HEK293T (cell line): ENCODE measurements around the gene PCSK2.

Source experiments
- CTCF ChIA-PET: fragments of 350-600 bp; formaldehyde crosslinking; extraction: SDS; loops from one replicate; lab custom pipeline; 2021; ENCODE audit warnings: antibody characterized with exemption, inconsistent platforms; lab: Yijun Ruan, JAX
- POLR2A ChIA-PET: fragments of 350-600 bp; formaldehyde crosslinking; extraction: SDS; loops from one replicate; lab custom pipeline; 2020; ENCODE audit warnings: antibody characterized with exemption, inconsistent platforms; lab: Yijun Ruan, JAX
- DNase-seq: peaks from one replicate; pipeline ENCODE4 v3.0.0; 2012; ENCODE audit warnings: mixed read lengths; ENCODE audit errors: extremely low spot score
- ARNT ChIP-seq: fragments of 450-650 bp; IDR thresholded peaks from 2 replicates; pipeline ENCODE4 v1.6.1; 2017; ENCODE audit warnings: mild to moderate bottlenecking
- BHLHE40 ChIP-seq: fragments of 450-650 bp; IDR thresholded peaks from 2 replicates; pipeline ENCODE4 v1.6.1; 2016; ENCODE audit warnings: mild to moderate bottlenecking, moderate library complexity, borderline replicate concordance
- CTBP1 ChIP-seq: fragments of 450-650 bp; IDR thresholded peaks from 2 replicates; pipeline ENCODE4 v1.6.1; 2016; ENCODE audit warnings: borderline replicate concordance
- ELF4 ChIP-seq: fragments of 450-650 bp; IDR thresholded peaks from 2 replicates; pipeline ENCODE4 v1.6.1; 2017; ENCODE audit warnings: antibody characterized with exemption
- FOXA1 ChIP-seq: fragments of 450-650 bp; IDR thresholded peaks from 2 replicates; pipeline ENCODE4 v1.6.1; 2016; ENCODE audit warnings: mild to moderate bottlenecking
- FOXK2 ChIP-seq: fragments of 450-650 bp; IDR thresholded peaks from 2 replicates; pipeline ENCODE4 v1.6.1; 2016; ENCODE audit warnings: mild to moderate bottlenecking
- FOXM1 ChIP-seq: fragments of 450-650 bp; IDR thresholded peaks from 2 replicates; pipeline ENCODE4 v1.6.1; 2017; ENCODE audit warnings: mild to moderate bottlenecking, borderline replicate concordance
- HDGF ChIP-seq: fragments of 450-650 bp; IDR thresholded peaks from 2 replicates; pipeline ENCODE4 v1.6.1; 2017; ENCODE audit warnings: antibody characterized with exemption, borderline replicate concordance
- L3MBTL2 ChIP-seq: fragments of 450-650 bp; conservative IDR thresholded peaks from 2 replicates; pipeline ENCODE4 v1.6.1; 2016; ENCODE audit warnings: mild to moderate bottlenecking
- LEF1 ChIP-seq: fragments of 450-650 bp; IDR thresholded peaks from 2 replicates; pipeline ENCODE4 v1.6.1; 2017; ENCODE audit warnings: mild to moderate bottlenecking, borderline replicate concordance
- NFRKB ChIP-seq: fragments of 450-650 bp; IDR thresholded peaks from 2 replicates; pipeline ENCODE4 v1.6.1; 2016; ENCODE audit warnings: mild to moderate bottlenecking, moderate library complexity
- PKNOX1 ChIP-seq: fragments of 450-650 bp; IDR thresholded peaks from 2 replicates; pipeline ENCODE4 v1.6.1; 2016
- SP1 ChIP-seq: fragments of 450-650 bp; IDR thresholded peaks from 2 replicates; pipeline ENCODE4 v1.6.1; 2017
- SUZ12 ChIP-seq: fragments of 450-650 bp; IDR thresholded peaks from 2 replicates; pipeline ENCODE4 v1.6.1; 2016; ENCODE audit warnings: mild to moderate bottlenecking
- TARDBP ChIP-seq: fragments of 450-650 bp; IDR thresholded peaks from 2 replicates; pipeline ENCODE4 v1.6.1; 2016
- ZNF384 ChIP-seq: fragments of 450-650 bp; IDR thresholded peaks from 2 replicates; pipeline ENCODE4 v1.6.1; 2016

Gene PCSK2

GRCh38 chr20:17300113-17300512 is 73.3 kb downstream of the PCSK2 start:
- no peak for DNase-seq
- ChIA-PET POLR2A (no interaction called here), CTCF (no interaction called here)
- TF ChIP-seq SUZ12 (no peak), FOXK2 (no peak), FOXM1 (no peak), TARDBP (no peak), L3MBTL2 (no peak), FOXA1 (no peak), BHLHE40 (no peak), HDGF (no peak), CTBP1 (no peak), SP1 (no peak), ZNF384 (no peak), ELF4 (no peak), NFRKB (no peak), PKNOX1 (no peak)

- ChIA-PET POLR2A (no interaction called here), CTCF (no interaction called here)
- no peak for DNase-seq
- TF ChIP-seq ELF4 (no peak), FOXA1 (no peak), NFRKB (no peak), SUZ12 (no peak), HDGF (no peak), PKNOX1 (no peak), FOXM1 (no peak), L3MBTL2 (no peak), TARDBP (no peak), ZNF384 (no peak), ARNT (no peak), CTBP1 (no peak), BHLHE40 (no peak), LEF1 (no peak), FOXK2 (no peak)
Observed at GRCh38 chr20:17304774-17305173, 77.9 kb downstream of the PCSK2 start.

- DNase-seq, result no peak
- TF ChIP-seq TARDBP (no peak), FOXK2 (no peak), BHLHE40 (no peak), PKNOX1 (no peak), CTBP1 (no peak), FOXM1 (no peak), HDGF (no peak), ELF4 (no peak)
- CTCF ChIA-PET, result no interaction called here
- POLR2A ChIA-PET, result no interaction called here
Observed at GRCh38 chr20:17306427-17306826, 79.6 kb downstream of the PCSK2 start.

- CTCF ChIA-PET, result no interaction called here
Observed at GRCh38 chr20:17314264-17314663, 87.4 kb downstream of the PCSK2 start.

GRCh38 chr20:17315407-17316231 is 88.8 kb downstream of the PCSK2 start:
- POLR2A ChIA-PET, result no interaction called here
- CTCF ChIA-PET, result no interaction called here
- no peak for DNase-seq
- TF ChIP-seq CTBP1 (no peak), ARNT (no peak), ZNF384 (no peak), L3MBTL2 (no peak), FOXK2 (no peak), SUZ12 (no peak), NFRKB (no peak)

More at GRCh38 chr20:17314264-17314663, 87.4 kb downstream of the PCSK2 start:
- POLR2A ChIA-PET, result no interaction called here
- TF ChIP-seq FOXK2, result no peak
- TF ChIP-seq L3MBTL2, result no peak
- no peak for TF ChIP-seq ELF4
- no peak for TF ChIP-seq SUZ12
- TF ChIP-seq ZNF384, result no peak
- no peak for TF ChIP-seq PKNOX1
- no peak for TF ChIP-seq ARNT
- TF ChIP-seq NFRKB, result no peak
- no peak for TF ChIP-seq FOXM1
- TF ChIP-seq LEF1, result no peak
- no peak for TF ChIP-seq FOXA1
- TF ChIP-seq HDGF, result no peak
- DNase-seq, result no peak
